GM23338 (cell line): ENCODE results near the gene FBXO39.

ENCODE experiments used
- CREB1 ChIP-seq: fragments of 250-450 bp; sonication (Bioruptor Pico); IDR thresholded peaks from 2 replicates; pipeline ENCODE4 v1.5.0; 2020; ENCODE audit warnings: low read depth, mild to moderate bottlenecking, moderate library complexity
- EZH2 ChIP-seq: fragments of 200-600 bp; sonication (generic); IDR thresholded peaks from one replicate; pipeline ENCODE4 v1.8.0; 2017; ENCODE audit warnings: antibody characterized with exemption, mild to moderate bottlenecking, low read depth; ENCODE audit not compliant: unreplicated experiment
- EZH2phosphoT487 ChIP-seq: fragments of 200-600 bp; sonication (generic); IDR thresholded peaks from one replicate; pipeline ENCODE4 v1.8.1; 2018; ENCODE audit warnings: antibody characterized with exemption; ENCODE audit not compliant: unreplicated experiment
- JUNB ChIP-seq: IDR thresholded peaks from one replicate; pipeline ENCODE4 v1.6.1; 2016; ENCODE audit warnings: antibody characterized with exemption; ENCODE audit not compliant: unreplicated experiment
- NANOG ChIP-seq: IDR thresholded peaks from 2 replicates; pipeline ENCODE4 v1.6.1; 2016; ENCODE audit warnings: antibody characterized with exemption, borderline replicate concordance
- POLR2AphosphoS5 ChIP-seq: IDR thresholded peaks from 2 replicates; pipeline ENCODE4 v1.6.1; 2016; ENCODE audit warnings: antibody characterized with exemption, low read depth
- STAT1 ChIP-seq: IDR thresholded peaks from one replicate; pipeline ENCODE4 v1.6.1; 2016; ENCODE audit warnings: antibody characterized with exemption; ENCODE audit not compliant: unreplicated experiment
- ZNF114 ChIP-seq: fragments of 250-450 bp; sonication (Bioruptor Pico); IDR thresholded peaks from 2 replicates; pipeline ENCODE4 v1.5.0; 2020; ENCODE audit warnings: mild to moderate bottlenecking, moderate library complexity
- ZNF331 ChIP-seq: fragments of 250-450 bp; sonication (Bioruptor Pico); IDR thresholded peaks from 2 replicates; pipeline ENCODE4 v1.5.0; 2020; ENCODE audit warnings: low read depth, mild to moderate bottlenecking, moderate library complexity
- TF ChIP-seq, protein P1 (sequence below), 2 experiments: fragments of 200-600 bp in 1 of 2; sonication (generic) in 1 of 2; conservative IDR thresholded peaks; 2 replicates each; pipeline versions ENCODE4 v1.5.1 to v1.6.1; 2016 to 2017; ENCODE audit warnings: antibody characterized with exemption in 2 of 2, low read depth in 2 of 2, mild to moderate bottlenecking in 2 of 2, moderate library complexity in 1 of 2
- TF ChIP-seq, protein P2 (sequence below): IDR thresholded peaks from 2 replicates; pipeline ENCODE4 v1.6.1; 2016; ENCODE audit warnings: antibody characterized with exemption
- TF ChIP-seq, protein P3 (sequence below): IDR thresholded peaks from one replicate; pipeline ENCODE4 v1.6.1; 2018; ENCODE audit warnings: antibody characterized with exemption; ENCODE audit not compliant: unreplicated experiment
- TF ChIP-seq, protein P4 (sequence below): fragments of 250-450 bp; sonication (Bioruptor Pico); IDR thresholded peaks from 2 replicates; pipeline ENCODE4 v1.5.0; 2020; ENCODE audit warnings: mild to moderate bottlenecking, moderate library complexity

DNA sequence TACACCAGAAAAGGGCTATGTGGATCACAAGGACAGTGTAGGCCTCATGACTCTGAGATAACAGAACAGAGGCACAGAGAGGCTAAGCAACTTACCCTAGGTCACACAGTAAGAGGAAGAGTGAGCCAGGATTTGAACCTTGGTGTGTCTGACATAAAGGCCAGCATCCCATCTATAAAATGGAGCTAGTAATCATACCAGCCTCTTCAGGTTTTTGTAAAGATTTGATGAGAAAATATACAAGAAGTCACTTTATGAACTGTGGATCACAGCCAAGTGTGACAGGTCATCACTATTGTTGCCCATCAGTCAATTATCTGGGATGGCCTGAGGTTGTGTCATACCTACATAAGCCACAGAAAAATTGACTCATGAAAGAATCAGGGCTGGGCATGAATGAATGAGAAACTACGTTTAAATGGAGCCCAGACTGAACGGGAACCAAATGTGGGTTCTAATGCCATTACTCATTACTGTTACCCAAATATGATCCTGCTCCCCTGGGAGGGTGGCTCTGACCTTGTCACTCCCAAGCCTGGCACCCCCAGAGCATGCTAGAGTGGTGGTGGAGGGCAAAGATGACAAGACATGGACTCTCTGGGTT is 21.0 kb downstream of the FBXO39 start:
- TF ChIP-seq EZH2 = no peak
- TF ChIP-seq, protein P1, sequence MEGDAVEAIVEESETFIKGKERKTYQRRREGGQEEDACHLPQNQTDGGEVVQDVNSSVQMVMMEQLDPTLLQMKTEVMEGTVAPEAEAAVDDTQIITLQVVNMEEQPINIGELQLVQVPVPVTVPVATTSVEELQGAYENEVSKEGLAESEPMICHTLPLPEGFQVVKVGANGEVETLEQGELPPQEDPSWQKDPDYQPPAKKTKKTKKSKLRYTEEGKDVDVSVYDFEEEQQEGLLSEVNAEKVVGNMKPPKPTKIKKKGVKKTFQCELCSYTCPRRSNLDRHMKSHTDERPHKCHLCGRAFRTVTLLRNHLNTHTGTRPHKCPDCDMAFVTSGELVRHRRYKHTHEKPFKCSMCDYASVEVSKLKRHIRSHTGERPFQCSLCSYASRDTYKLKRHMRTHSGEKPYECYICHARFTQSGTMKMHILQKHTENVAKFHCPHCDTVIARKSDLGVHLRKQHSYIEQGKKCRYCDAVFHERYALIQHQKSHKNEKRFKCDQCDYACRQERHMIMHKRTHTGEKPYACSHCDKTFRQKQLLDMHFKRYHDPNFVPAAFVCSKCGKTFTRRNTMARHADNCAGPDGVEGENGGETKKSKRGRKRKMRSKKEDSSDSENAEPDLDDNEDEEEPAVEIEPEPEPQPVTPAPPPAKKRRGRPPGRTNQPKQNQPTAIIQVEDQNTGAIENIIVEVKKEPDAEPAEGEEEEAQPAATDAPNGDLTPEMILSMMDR (conservative IDR thresholded peaks at IDR 0.05; ENCODE audit: low read depth in 2 of 2) = no peak
- TF ChIP-seq, protein P2, sequence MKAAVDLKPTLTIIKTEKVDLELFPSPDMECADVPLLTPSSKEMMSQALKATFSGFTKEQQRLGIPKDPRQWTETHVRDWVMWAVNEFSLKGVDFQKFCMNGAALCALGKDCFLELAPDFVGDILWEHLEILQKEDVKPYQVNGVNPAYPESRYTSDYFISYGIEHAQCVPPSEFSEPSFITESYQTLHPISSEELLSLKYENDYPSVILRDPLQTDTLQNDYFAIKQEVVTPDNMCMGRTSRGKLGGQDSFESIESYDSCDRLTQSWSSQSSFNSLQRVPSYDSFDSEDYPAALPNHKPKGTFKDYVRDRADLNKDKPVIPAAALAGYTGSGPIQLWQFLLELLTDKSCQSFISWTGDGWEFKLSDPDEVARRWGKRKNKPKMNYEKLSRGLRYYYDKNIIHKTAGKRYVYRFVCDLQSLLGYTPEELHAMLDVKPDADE = no peak
- TF ChIP-seq EZH2phosphoT487 = no peak
- TF ChIP-seq, protein P3, sequence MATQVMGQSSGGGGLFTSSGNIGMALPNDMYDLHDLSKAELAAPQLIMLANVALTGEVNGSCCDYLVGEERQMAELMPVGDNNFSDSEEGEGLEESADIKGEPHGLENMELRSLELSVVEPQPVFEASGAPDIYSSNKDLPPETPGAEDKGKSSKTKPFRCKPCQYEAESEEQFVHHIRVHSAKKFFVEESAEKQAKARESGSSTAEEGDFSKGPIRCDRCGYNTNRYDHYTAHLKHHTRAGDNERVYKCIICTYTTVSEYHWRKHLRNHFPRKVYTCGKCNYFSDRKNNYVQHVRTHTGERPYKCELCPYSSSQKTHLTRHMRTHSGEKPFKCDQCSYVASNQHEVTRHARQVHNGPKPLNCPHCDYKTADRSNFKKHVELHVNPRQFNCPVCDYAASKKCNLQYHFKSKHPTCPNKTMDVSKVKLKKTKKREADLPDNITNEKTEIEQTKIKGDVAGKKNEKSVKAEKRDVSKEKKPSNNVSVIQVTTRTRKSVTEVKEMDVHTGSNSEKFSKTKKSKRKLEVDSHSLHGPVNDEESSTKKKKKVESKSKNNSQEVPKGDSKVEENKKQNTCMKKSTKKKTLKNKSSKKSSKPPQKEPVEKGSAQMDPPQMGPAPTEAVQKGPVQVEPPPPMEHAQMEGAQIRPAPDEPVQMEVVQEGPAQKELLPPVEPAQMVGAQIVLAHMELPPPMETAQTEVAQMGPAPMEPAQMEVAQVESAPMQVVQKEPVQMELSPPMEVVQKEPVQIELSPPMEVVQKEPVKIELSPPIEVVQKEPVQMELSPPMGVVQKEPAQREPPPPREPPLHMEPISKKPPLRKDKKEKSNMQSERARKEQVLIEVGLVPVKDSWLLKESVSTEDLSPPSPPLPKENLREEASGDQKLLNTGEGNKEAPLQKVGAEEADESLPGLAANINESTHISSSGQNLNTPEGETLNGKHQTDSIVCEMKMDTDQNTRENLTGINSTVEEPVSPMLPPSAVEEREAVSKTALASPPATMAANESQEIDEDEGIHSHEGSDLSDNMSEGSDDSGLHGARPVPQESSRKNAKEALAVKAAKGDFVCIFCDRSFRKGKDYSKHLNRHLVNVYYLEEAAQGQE = no peak
- TF ChIP-seq ZNF114 (CRISPR knock-in tag) = no peak
- no peak for TF ChIP-seq CREB1 (CRISPR knock-in tag)
- TF ChIP-seq POLR2AphosphoS5 = no peak
- TF ChIP-seq NANOG = no peak
- no peak for TF ChIP-seq JUNB
- no peak for TF ChIP-seq ZNF331 (CRISPR knock-in tag)
- TF ChIP-seq STAT1 = no peak
- TF ChIP-seq, protein P4, sequence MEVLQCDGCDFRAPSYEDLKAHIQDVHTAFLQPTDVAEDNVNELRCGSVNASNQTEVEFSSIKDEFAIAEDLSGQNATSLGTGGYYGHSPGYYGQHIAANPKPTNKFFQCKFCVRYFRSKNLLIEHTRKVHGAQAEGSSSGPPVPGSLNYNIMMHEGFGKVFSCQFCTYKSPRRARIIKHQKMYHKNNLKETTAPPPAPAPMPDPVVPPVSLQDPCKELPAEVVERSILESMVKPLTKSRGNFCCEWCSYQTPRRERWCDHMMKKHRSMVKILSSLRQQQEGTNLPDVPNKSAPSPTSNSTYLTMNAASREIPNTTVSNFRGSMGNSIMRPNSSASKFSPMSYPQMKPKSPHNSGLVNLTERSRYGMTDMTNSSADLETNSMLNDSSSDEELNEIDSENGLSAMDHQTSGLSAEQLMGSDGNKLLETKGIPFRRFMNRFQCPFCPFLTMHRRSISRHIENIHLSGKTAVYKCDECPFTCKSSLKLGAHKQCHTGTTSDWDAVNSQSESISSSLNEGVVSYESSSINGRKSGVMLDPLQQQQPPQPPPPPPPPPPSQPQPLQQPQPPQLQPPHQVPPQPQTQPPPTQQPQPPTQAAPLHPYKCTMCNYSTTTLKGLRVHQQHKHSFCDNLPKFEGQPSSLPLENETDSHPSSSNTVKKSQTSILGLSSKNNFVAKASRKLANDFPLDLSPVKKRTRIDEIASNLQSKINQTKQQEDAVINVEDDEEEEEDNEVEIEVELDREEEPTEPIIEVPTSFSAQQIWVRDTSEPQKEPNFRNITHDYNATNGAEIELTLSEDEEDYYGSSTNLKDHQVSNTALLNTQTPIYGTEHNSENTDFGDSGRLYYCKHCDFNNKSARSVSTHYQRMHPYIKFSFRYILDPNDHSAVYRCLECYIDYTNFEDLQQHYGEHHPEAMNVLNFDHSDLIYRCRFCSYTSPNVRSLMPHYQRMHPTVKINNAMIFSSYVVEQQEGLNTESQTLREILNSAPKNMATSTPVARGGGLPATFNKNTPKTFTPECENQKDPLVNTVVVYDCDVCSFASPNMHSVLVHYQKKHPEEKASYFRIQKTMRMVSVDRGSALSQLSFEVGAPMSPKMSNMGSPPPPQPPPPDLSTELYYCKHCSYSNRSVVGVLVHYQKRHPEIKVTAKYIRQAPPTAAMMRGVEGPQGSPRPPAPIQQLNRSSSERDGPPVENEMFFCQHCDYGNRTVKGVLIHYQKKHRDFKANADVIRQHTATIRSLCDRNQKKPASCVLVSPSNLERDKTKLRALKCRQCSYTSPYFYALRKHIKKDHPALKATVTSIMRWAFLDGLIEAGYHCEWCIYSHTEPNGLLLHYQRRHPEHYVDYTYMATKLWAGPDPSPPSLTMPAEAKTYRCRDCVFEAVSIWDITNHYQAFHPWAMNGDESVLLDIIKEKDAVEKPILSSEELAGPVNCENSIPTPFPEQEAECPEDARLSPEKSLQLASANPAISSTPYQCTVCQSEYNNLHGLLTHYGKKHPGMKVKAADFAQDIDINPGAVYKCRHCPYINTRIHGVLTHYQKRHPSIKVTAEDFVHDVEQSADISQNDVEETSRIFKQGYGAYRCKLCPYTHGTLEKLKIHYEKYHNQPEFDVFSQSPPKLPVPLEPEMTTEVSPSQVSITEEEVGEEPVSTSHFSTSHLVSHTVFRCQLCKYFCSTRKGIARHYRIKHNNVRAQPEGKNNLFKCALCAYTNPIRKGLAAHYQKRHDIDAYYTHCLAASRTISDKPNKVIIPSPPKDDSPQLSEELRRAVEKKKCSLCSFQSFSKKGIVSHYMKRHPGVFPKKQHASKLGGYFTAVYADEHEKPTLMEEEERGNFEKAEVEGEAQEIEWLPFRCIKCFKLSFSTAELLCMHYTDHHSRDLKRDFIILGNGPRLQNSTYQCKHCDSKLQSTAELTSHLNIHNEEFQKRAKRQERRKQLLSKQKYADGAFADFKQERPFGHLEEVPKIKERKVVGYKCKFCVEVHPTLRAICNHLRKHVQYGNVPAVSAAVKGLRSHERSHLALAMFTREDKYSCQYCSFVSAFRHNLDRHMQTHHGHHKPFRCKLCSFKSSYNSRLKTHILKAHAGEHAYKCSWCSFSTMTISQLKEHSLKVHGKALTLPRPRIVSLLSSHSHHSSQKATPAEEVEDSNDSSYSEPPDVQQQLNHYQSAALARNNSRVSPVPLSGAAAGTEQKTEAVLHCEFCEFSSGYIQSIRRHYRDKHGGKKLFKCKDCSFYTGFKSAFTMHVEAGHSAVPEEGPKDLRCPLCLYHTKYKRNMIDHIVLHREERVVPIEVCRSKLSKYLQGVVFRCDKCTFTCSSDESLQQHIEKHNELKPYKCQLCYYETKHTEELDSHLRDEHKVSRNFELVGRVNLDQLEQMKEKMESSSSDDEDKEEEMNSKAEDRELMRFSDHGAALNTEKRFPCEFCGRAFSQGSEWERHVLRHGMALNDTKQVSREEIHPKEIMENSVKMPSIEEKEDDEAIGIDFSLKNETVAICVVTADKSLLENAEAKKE = no peak
